GM19452 (cell line): ENCODE results near the gene VPS26A.

ENCODE experiments used
- ATAC-seq: cut with Tn5 transposase; IDR thresholded peaks from one replicate; pipeline ENCODE4 v1.9.1; 2021; ENCODE audit not compliant: unreplicated experiment

VPS26A gene

DNA sequence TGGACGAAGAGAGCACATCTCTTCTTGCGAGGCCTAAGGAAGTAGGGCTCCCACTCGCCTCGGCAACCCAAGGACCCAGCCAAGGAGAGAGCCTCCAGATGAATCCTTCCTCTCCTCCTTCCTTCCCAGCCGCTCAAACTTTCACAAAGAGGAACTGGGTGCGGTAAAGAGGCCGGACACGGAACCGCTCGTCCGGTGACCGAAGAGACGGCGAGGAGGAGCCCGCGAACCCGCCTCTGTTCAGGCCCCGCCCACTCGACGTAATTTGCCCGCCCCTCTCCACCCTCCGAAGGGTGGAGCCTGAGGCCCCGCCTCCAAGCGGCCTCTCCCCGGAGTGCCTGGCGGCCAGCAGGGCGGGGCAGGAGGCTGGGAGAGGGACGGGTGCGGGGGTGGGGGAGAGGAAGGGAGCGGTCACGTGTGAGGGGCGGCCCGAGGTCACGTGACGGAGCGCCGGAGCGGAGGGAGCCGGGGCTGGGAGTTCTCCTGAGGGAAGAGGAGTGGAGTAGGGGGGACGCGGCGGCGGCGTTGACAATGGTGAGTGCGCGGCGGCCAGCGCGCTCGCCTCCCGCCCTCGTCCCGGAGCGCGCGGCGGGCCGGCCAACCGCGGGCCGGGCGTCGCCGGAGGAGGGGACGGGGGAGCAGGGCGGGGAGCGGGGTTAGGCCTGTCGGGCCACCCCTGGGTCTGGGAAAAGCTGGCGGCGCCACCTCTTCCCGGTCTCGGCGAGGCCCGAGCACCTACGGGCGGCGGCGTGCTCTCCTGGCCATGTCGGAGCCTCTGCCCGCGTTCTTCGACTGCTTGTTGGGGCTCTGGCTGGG lies at the start of gene VPS26A:
Gene VPS26A (plus strand): TSS at position 432 of the 816 bp plus-strand sequence. CDS start 100 bp downstream, at position 532.
- peak; percentile 84 for ATAC-seq

- no peak for ATAC-seq
Observed at GRCh38 chr10:69074532-69074931, 49.4 kb upstream of the VPS26A start.

- ATAC-seq: no peak
Observed at GRCh38 chr10:69075431-69075830, 48.5 kb upstream of the VPS26A start.

DNA sequence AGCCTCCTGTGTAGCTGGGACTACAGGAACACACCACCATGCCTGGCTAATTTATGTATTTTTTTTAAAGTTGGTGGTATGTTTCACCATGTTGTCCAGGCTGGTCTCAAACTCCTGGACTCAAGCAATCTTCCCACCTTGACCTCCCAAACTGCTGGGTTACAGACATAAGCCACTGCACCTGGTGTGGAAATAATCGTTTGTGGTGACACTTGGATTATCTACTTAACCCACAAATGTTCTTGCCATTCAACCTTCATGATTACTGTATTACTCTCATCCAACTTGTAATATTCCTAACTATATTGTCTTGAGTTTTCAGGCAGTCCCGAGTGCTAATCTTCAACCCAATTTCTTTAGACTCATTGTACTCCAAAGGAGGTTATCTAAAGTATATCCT lies 45.7 kb upstream of the VPS26A start:
- ATAC-seq: no peak

- no peak for ATAC-seq
Observed at GRCh38 chr10:69080226-69080625, 43.8 kb upstream of the VPS26A start.

DNA sequence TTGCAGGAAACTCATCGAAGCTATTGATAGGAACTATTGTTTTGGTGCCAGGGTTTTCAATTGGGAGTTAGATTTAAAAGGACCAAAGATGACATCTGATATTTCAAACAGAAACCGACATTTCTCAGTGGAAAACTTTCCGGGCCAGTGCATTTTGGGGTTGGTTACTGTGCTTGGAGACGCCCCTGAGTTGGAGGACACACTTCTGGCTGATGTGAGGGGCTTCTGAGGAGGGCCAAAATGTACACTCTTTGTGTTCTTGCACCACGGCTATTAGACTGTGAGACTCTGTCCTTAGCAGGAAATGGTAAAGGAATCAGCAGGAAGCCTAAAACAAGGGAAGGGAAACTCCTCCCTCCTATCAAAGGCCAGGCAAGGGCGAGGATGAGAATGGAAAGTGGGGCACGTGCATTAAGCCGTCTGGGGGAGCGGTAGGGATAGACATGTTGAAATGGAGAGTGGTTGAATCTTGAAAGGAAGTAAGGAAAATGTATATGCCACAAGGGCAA lies 37.9 kb upstream of the VPS26A start:
- no peak for ATAC-seq

GRCh38 chr10:69087590-69088470 lies 36.1 kb upstream of the VPS26A start, which contains the start of gene SRGN:
Gene SRGN, plus strand, starts transcription at chr10:69088103. Its CDS starts 55 bp downstream, at chr10:69088158.
- ATAC-seq: peak; percentile 46

GRCh38 chr10:69088471-69088769 lies 35.6 kb upstream of the VPS26A start:
- ATAC-seq: no peak

DNA sequence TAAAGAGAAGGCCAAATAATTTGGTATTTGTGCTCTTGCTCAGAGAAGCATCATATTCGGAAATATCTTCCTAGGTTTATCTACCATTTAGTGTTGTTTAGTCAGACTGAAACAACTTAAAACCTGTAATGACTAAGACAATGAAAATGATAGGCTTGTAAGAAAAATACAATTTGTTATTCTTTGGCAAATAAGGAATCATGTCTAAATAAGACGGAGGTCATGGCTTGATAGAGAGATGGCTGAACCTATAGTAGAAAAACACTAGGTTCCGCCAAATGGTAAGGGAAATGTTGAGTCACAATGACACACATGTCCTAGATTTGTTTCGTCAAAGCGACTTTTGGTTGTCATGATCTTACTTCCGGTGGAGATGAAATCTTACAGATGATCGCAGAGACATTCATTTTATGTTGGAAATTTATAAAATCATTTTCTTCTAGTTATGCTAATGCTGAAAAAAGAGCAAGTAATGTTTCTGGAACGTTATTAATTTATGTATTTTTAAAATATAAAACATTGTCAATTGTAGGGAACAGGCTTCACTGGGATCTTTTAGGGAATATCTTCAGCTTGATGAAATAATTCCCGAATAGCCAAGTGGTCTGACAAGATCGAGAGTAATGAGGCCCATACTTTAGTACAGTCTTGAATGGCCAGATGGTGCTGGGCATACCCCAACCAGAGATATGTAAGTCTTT lies 35.0 kb upstream of the VPS26A start:
- ATAC-seq: no peak

GRCh38 chr10:69089638-69090599 lies 34.1 kb upstream of the VPS26A start:
- ATAC-seq: peak; percentile 35

GRCh38 chr10:69090685-69091084 lies 33.3 kb upstream of the VPS26A start:
- ATAC-seq: no peak

GRCh38 chr10:69091143-69091651 lies 32.8 kb upstream of the VPS26A start:
- ATAC-seq: no peak

GRCh38 chr10:69092959-69093850 lies 30.8 kb upstream of the VPS26A start:
- no peak for ATAC-seq

DNA sequence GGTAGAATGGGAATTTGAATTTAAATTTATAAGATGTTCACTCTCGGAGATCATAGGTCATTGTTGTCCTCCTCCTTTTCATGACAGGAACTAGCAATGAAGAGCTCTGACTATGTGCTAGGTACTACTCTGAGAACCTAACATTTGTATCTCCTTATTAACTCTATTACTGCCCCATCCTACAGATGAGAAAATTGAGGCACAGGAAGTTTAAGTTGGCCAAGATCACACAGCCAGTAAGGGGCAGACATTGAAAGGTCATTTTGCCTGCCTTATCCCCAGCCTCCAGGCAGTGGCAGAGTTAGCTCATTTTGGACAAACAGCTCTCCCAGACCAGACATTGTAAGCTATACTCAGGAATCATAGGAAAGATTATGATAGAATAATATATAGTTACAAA lies 30.0 kb upstream of the VPS26A start:
- ATAC-seq: no peak

DNA sequence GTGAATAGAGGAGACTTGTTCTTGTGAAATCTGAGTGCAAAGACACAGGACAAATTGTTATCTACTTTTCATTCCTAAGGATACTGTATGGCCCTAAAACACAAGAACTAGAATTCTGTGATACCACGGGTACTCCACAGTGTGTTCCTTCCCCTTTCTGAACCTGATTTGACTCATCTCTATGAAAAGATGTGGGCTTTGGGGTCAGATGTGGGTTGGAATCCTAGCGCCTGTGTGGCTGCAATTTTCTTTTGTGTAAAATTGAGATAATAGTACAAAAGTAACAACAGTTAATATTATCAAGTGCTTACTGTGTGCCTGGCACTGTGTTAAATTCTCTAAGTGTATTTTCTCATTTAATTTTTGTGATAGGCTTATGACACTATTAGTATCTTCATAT lies 27.9 kb upstream of the VPS26A start:
- ATAC-seq: no peak

DNA sequence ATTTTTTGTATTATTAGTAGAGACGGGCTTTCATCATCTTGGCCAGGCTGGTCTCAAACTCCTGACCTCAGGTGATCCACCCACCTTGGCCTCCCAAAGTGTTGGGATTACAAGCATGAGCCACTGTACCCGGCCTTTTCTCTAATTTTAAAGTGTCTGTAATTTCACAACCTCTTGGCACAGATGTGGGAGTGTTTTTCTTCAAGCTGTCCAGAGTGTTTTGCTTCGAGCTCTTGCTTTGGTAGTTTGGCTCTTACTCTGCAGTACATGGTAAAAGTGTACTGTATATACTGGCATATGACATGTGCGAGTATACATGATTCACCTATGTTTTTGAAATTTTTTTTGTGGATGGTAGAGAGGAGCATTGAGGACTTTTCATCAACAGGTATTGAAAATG lies 26.2 kb upstream of the VPS26A start:
- no peak for ATAC-seq

GRCh38 chr10:69100136-69100872 lies 23.7 kb upstream of the VPS26A start:
- ATAC-seq: no peak

- no peak for ATAC-seq
Observed at GRCh38 chr10:69101451-69102095, 22.4 kb upstream of the VPS26A start.
